Measurements from ENCODE around the gene SEMA3E.

DNA sequence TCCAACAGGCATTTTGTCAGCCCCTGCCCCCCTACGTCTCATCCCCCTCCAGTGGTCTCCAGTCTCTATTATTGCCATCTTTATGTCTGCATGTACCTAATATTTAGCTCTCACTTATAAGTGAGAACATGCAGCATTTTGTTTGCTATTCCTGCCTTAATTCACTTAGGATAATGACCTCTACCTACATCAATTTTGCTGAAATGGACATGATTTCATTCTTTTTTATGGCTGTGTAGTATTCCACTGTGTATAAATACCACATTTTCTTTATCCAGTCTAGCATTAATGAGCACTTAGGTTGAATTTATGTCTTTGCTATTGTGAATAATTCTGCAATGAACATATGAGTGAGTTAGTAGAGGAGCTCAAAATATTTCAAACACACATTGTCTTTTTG lies 229.9 kb downstream of the SEMA3E start:
- TF ChIP-seq, protein P1, sequence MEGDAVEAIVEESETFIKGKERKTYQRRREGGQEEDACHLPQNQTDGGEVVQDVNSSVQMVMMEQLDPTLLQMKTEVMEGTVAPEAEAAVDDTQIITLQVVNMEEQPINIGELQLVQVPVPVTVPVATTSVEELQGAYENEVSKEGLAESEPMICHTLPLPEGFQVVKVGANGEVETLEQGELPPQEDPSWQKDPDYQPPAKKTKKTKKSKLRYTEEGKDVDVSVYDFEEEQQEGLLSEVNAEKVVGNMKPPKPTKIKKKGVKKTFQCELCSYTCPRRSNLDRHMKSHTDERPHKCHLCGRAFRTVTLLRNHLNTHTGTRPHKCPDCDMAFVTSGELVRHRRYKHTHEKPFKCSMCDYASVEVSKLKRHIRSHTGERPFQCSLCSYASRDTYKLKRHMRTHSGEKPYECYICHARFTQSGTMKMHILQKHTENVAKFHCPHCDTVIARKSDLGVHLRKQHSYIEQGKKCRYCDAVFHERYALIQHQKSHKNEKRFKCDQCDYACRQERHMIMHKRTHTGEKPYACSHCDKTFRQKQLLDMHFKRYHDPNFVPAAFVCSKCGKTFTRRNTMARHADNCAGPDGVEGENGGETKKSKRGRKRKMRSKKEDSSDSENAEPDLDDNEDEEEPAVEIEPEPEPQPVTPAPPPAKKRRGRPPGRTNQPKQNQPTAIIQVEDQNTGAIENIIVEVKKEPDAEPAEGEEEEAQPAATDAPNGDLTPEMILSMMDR (IDR thresholded peaks at IDR 0.05), result no peak
- TF ChIP-seq POLR2A (IDR thresholded peaks at IDR 0.05), result no peak

Data from thyroid gland (tissue), 4 donors.